VCaP (cell line): ENCODE results near the gene GJC2.
A peak's percentile ranks its signal among the peaks of the same experiment; 100 is the strongest.

Experiments
- H3K27ac ChIP-seq: fragments of 450-650 bp; 2 replicates; pipeline ENCODE4 v1.5.1; 2017
- TF ChIP-seq, protein P1 (sequence below): fragments of 450-650 bp; conservative IDR thresholded peaks from 2 replicates; pipeline ENCODE4 v1.5.1; 2017; ENCODE audit warnings: mild to moderate bottlenecking, moderate library complexity

Gene GJC2

DNA sequence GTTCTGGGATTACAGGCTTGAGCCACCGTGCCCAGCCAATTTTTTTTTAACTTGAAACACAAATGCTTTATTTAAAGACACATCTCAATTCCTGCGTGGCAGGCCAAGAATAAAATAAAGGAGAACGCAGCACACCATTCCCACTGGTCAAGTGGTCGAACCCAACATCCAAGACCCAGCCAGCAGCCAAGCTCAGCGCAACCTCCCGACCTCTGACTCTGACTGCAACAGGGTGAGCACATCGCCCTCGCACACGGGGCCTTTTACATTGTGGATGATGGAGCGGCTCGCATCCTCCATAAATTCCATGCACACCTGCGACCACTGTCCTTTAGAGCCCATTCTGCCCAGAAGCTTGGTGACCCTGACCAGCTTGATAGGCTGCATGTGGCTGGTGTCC lies 15.1 kb upstream of the GJC2 start:
- no peak overlapping the region for H3K27ac ChIP-seq
- TF ChIP-seq, protein P1, sequence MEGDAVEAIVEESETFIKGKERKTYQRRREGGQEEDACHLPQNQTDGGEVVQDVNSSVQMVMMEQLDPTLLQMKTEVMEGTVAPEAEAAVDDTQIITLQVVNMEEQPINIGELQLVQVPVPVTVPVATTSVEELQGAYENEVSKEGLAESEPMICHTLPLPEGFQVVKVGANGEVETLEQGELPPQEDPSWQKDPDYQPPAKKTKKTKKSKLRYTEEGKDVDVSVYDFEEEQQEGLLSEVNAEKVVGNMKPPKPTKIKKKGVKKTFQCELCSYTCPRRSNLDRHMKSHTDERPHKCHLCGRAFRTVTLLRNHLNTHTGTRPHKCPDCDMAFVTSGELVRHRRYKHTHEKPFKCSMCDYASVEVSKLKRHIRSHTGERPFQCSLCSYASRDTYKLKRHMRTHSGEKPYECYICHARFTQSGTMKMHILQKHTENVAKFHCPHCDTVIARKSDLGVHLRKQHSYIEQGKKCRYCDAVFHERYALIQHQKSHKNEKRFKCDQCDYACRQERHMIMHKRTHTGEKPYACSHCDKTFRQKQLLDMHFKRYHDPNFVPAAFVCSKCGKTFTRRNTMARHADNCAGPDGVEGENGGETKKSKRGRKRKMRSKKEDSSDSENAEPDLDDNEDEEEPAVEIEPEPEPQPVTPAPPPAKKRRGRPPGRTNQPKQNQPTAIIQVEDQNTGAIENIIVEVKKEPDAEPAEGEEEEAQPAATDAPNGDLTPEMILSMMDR = no peak

DNA sequence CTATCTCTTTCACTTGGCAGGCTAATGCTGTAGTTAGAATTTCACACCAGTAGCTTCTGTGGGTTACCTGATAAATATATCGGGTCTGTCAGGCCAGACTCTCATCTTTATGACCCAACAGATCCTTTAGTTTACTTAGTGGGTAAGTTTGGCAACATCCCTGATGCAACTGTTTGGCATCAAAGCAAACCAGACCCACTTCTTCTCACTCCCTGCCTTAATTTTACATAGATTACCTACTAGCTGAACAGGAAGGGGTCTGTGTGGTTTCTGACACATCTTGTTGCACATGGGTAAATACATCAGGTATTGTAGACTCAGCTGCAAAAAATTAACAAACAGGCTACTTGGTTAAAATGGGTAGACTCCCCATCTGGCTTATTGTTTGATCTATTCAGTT lies 12.8 kb upstream of the GJC2 start:
- TF ChIP-seq, protein P1 = no peak
- H3K27ac ChIP-seq = no peak overlapping the region

DNA sequence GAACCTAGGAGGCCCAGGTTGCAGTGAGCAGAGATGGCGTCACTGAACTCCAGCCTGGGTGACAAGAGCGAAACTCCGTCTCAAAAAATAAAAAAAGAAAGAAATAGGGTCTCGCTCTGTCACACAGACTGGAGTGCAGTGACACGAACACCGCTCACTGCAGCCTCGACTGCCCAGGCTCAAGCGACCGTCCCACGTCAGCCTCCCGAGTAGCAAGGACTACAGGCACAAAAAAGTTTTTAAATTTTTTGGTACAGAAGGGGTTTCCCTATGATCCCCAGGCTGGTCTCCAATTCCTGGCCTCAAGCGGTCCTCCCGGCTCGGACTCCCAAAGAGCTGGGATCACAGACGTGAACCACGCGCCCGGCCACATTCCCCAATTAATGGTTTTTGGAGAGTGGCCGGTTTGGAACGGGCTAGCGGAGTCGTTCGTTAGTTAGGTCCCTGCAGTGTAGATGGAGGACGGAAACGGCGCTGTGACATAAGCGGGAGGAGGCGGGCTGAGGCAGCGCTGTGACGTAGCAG lies 10.3 kb upstream of the GJC2 start:
- H3K27ac ChIP-seq = peak overlapping the region; percentile 39

DNA sequence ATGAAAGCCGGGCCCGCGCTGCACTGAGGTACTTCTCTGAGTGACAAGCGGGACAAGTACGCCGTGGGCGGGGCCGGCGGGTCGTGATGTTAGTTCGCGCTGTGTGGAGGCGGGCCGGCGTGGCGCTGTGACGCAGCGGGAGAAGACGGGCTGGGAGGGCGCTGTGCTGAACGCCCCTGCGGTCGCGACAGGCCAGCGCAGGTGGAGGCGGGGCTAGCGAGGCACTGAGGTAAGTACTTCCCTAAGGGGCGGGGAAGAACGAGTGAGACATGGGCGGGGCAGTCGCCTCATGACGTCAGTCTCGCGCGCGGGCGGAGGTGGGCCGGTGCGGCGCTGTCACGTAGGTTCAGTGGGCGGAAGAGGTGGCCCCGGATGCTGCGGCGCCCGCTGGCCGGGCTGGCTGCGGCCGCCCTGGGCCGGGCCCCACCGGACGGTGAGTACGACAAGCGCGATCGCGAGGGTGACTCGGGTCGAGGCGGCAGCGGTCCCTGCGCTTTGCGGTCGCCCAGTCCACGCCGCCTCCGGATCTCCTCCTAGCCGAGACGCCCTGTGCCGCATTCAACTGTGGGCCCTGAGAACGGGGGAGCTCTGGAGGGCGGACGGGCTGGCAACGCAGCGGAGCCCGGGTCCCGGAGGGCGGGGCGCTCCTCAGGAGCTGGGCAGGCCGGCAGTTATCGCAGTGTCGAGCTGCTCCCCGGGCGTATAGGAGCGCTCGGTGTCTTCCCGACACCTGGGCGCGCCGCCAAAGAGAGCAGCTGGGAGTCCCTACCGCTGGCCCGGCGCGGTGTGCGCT lies 9.6 kb upstream of the GJC2 start, which contains the start of gene GUK1:
Gene GUK1 (plus strand): TSS at position 349 of the 793 bp plus-strand sequence. CDS start 24 bp downstream, at position 373.
- TF ChIP-seq, protein P1 = no peak
- peak within 1 kb of the TSS; percentile 60 for H3K27ac ChIP-seq

More for the DNA sequence above, 10.3 kb upstream of the GJC2 start:
- TF ChIP-seq, protein P1 = no peak

DNA sequence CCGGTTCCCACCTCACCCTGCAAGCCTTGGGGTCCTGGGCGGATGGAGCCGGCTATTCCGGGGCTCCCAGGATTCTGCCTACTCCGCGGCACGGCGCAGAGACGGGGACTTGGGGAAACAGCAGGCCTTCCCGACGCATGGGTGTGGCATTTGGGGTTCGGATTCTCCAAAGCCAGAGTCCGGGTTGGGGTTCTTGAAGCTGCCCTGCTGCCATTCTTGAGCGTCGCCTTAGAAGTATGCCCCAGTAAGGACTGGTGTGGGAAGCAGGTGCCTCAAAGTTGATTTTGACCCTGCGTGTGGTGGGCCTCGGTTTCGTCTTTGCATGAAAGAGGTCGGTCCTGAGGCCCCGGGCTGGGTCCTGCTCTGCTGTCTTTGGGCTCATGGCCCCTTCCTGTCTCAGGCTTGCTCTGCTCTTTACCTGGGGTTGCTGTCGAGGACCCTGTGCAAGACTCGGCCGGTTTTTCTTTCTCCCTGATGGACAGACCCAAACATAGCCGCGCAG lies 9.0 kb upstream of the GJC2 start:
- H3K27ac ChIP-seq = peak overlapping the region; percentile 60
- TF ChIP-seq, protein P1 = no peak

DNA sequence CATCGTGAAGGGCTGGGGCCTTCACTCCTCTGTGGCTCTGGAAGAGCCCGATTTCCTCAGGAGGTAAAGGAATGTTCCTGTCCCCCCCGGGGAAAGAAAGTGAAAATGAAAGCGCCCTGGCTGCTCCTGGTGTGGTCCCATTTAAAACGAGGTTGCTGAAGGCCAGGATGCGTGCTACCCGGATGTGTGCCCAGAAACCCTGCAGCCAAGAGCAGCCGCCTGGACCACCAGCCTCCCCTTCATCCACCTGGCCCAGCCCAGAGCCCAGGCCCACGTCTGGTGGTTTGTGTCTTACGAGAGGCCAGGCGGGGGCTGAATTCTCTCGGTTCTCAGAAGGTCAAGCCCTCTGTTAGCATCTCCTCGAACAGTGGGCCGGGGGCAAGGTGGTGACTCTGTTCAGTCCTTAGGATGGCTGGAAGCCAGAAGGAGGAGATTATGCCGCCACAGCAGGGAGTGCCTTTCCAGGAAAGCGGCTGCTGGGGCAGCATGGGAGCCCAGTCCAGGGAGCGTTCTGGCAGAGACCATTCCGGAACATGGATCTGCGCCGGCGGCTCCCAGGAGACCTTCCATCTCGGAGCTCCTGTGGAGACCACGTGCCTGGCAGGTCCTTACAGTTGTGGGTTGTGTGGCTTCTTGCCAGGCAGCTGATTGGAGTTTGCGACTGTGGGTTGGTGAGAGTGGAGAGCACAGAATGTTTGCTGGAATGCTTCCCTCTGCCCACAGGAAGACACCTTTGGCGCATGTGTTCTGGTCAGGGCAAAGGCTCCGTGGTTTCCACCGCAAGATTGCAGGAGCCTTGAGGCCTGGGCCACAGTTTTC lies 8.3 kb upstream of the GJC2 start:
- TF ChIP-seq, protein P1 = no peak
- peak overlapping the region; percentile 60 for H3K27ac ChIP-seq
